Muscle of arm (tissue), 12 donors: ENCODE measurements around the gene KLHL33. TPM values are rescaled to one million over a fixed set of nuclear protein-coding genes. Genes with fewer than 3 reads are reported as not detected.
A peak's percentile ranks its signal among the peaks of the same experiment; 100 is the strongest.

ENCODE experiments used
- DNase-seq: peaks from one replicate; pipeline ENCODE4 v3.0.0-alpha.2; 2013
- polyA plus RNA-seq, 12 donors: library from polyadenylated mRNA; unstranded; fragments of 120-200 nt; gene quantifications; one replicate each; pipeline ENCODE4 v1.2.1, GENCODE V29; 2013; ENCODE audit not compliant: insufficient read length in 12 of 12

The KLHL33 gene
- polyA plus RNA-seq, 12 donors, result 0.67 to 3.1 (median 1.6) TPM; not detected in 1

GRCh38 chr14:20416223-20416622 lies 19.7 kb downstream of the KLHL33 start:
- no peak for DNase-seq

GRCh38 chr14:20415782-20416206 lies 20.2 kb downstream of the KLHL33 start:
- no peak for DNase-seq

- DNase-seq, result no peak
Measured at GRCh38 chr14:20413744-20414082, 22.3 kb downstream of the KLHL33 start.

DNA sequence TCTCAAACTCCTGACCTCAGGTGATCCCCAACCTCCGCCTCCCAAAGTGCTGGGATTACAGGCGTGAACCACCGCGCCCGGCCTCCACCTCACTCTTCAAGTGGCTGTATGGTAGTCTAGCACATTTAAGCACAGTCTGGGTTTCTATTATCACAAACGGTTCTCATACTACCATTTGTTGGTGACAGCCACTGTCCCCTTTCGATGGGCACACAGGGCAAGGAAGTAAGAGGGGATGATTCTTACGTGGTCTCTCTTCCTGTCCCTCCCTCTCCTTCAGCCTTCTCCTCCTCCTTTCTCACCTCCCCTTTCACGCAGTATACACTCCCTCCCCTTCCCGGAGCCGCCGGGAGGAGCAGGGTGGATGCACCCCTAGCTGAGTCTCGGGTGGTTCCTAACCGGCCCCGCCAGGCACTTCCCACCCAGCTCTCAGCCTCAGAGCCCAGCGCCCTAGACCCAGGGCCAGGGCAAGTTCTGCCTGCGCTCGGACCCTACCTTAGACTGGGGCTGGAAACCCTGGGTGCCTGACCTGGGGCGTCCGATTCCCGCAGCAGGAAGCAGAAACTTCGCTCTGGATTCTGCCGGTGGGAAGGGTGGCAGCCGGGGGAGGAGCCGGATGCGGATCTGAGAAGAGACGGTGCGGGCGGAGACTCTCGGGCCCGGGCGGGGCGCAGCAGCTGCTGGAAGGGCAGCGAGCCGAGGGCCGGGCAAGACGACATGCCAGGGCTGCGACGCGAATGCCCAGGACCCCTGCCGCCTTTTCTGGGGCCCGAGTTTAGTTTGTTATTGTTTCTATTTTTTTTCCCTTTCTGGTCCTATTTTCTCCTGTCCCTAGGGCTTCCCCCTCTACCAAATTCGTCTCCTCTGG lies 22.9 kb downstream of the KLHL33 start, which contains the start of gene TEP1:
Gene TEP1 (minus strand): TSS at position 626 of the 868 bp plus-strand sequence. CDS start 5,062 bp downstream, outside the sequence.
- peak; percentile 81 for DNase-seq

- no peak for DNase-seq
Measured at GRCh38 chr14:20412411-20412810, 23.6 kb downstream of the KLHL33 start.

- no peak for DNase-seq
Measured at GRCh38 chr14:20409226-20409625, 26.7 kb downstream of the KLHL33 start.

DNA sequence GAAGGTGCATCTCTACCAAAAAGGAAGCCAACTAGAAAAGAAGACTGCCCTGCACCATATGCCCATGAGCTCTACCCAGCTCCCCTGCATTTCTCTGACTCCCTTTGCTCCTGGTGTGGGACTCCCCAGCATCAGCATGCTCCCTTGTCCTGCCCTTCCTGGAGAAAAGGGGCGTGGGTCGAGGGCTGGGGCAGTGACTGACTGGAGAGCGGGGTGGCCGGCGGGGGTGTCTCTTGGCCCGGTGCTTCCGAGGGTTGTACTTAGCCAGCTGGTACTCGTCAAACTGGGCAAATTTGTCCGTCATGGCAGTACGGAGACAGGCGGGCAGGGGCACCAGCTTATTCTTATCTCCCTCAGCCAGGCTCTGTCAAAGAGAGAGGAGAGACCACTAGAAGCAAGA lies 32.4 kb downstream of the KLHL33 start:
- no peak for DNase-seq

DNA sequence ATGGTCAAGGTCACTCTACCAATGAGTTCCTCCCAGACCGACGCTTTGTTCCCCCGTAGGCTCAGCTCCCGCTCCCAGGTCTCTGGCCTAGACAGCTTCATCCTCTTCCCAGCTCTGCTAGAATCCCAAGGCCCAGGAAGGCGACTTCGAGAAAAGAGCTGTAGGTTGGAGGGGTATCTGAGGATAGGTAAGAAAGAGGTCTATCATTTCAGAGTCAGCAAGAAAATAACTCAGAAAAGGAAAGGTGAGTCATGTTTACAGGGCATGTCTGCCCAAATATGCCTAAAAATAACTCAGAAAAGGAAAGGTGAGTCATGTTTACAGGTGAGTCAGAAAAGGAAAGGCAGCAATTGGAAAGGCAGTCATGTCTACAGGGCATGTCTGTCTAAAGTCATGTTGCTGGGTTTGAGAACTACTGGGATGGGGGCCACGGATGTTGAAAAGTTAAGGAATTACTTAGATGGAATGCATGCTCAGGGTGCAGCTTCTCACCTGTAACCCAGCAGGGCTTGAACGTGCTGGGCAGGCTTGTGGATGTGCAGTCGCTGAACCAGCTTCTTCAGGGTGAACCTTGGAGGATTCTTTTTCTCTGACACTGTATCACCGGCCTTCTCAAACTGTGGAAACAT lies 34.9 kb downstream of the KLHL33 start:
- no peak for DNase-seq

DNA sequence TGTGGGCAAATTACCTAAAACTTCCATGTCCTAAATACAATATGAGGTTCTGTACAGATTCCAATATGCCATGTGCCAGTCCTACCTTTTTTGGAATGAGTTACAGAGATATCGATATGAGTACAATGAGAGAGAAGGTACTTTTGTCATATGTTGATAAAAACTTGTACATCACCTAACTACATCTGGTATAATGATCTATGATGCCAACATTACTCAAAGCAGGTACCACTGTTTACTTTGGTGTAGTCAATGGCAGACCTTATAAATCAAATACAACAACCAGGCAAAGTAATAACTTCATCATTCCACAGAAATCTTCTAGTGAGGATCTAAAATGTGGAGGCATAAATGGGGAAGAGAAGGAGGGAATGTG lies 35.4 kb downstream of the KLHL33 start:
- no peak for DNase-seq

DNA sequence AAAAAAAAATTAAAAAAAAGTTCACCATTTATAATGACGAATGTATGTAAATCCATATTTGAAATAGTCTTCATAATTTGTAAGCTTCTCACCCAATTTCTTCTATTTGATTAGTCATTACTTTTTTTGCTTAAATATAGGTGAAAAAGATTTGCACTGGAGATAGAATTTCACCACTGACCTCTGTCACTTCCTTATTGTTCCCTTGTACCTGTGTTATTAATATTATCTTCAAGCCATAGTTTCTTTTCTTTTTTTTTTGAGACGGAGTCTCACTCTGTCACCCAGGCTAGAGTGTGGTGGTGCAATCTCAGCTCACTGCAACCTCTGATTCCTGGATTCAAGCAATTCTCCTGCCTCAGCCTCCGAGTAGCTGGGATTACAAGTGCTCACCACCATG lies 38.5 kb downstream of the KLHL33 start:
- DNase-seq, result no peak

DNA sequence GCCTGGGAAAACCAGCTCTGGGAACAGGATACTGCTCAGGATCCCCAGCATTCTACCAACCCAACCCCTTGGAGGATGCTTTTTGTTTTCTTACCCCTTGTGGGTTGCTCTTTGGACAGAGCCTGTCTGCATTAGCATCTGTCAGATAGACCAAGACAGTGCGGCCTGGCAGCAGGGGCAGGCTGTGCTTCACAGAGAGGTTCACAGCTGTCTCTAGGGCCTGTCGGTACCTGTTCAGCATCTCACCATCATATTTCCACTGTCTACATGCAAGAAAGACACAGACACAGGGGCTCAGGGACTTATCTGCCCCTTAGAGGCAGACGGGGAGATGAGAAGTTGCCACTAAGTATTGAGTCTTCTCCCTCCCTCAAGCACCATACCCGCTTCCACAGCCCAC lies 44.5 kb downstream of the KLHL33 start:
- DNase-seq, result no peak

DNA sequence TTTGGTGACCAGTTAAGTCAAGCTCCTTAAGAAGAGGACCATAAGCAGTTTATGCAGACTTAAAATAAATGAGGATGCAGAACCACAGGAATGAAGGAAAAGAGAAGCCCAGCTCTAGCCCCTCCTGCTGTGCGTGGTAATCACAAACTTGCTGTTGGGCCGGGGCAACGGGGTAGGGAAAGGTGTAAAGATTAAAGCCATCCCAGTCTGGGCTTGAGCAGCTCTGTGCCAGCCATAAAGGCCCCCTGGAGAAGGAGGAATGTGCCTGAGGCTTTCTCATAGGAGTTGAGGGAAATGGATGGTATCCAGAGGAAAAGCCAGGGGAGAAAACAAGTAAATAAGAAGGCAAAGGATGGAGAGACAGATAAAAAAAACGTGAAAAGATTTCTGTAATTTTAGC lies 47.8 kb downstream of the KLHL33 start:
- no peak for DNase-seq

DNA sequence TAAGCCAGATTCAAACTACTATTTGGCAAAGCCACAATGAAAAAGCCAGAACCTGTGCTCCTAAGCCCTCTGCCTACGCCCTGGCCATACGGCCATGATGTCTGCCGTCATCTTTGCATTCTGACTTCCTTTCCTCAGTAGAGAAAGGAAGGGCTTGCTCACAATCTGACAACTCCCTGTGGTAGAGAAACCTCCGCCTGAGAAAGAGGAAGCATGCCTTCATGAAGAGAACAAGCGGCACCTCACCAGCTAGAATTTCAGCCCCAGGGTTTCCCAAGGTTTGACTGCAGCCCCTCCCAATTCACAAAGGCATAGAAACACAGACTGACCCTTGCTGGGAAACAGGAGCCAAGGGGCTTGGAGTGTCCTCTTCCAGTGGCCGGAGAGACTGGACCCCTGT lies 48.4 kb downstream of the KLHL33 start:
- DNase-seq, result no peak

DNA sequence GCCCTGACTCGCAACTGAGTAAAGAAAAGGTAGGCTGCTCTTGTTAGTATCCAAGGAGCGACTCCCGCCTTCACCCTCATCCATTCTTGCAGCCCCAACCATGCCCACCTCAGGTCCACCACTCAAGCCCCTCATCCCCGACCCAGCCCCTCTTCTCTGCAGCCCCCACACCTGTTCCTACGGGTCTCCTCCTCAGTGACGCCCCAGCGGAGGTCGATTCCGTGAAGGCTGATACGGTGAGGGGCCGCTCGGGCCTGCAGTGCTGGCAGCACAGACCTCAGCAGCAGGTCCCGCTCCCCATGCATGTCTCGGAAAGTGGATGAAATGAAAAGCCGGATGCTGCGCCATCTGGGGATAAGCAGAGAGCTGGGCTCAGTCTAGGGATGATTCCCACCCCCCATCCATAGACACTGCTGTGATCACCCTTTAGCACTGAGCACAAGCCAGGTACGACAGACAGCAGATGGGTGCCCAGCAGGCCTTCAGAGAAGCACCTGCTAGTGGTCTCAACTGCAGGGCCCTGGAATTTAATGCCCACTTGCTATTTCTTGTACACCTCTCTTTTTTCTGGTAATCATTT lies 49.6 kb downstream of the KLHL33 start:
- DNase-seq, result no peak

DNA sequence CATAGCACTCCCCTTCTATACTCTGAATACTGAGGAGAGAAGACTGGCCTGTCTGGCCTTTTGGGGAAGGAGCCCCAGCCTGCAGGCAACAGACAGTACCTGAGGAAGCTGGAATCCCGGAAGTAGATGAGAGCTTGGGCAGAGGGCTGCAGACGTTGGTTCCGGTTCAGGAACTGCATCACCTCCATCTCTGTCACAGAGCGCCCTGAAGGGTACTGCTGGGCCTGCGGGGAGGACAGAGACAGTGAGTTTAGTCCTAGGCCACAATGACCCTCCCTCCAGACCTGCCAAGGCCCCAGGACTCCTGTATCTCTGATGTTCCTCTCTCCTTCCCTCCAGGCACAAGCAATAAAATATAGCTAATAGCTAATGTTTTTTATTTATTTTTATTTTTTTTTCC lies 51.1 kb downstream of the KLHL33 start:
- DNase-seq, result no peak

DNA sequence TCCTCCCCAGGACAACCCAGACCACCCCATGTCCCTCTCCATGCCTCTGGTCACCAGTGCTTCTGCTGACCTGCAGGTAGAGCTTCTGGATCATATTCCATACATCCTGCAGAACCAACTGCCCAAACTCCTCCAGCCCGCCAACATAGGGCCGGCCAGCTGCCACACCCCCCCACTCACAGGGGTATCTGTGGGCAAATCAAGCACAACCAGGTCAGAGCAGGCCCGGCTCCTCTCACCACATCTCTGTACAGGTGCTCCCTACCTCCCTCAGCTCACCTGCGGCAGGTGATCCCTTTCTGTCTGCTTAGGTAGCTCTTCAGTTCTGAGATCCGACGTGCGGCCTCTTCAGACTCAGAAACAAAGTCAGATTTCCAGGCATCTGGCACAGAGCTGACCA lies 51.6 kb downstream of the KLHL33 start:
- no peak for DNase-seq

GRCh38 chr14:20383636-20384035 lies 52.3 kb downstream of the KLHL33 start:
- DNase-seq, result no peak

DNA sequence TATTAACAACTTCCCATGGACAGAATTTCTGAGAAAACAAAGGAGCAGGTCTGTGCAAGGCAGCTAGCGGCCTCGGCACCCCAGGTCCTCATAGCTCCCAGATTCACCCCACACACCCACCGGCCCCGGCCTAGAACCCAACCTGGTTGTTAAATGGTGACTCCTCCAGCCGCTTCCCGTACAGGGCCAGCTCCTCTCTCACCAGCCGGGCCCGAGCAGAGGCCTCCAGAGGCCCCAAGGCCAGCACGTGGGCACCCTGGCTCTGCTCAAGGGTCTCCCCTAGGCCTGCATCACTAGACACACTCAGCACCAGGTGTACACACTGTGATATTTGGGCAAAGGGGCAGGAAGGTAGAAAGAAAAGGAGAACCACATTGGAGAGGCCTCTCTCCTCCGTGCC lies 52.9 kb downstream of the KLHL33 start:
- DNase-seq, result no peak

GRCh38 chr14:20382526-20382925 lies 53.4 kb downstream of the KLHL33 start:
- DNase-seq, result no peak

DNA sequence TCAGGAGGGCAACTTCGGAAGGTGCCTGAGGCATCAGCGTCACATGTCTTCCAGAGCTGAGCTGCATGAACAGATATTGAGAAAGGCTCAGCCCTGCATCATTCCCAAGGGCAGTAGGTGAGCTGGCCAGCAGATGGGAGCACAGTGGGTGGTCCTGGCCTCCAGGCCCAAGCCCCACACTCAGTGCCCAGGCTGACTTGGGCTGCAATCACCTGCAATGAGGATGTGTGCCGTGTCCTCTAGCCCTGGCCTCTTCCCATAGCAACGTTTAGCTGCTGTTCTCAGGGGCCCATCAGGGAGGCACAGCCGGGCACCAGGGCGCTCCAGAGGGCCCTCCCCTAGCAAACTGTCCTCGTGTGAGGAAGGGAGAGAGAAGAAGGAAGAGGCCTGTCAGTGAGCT lies 54.6 kb downstream of the KLHL33 start:
- no peak for DNase-seq

- no peak for DNase-seq
Measured at GRCh38 chr14:20380681-20381080, 55.3 kb downstream of the KLHL33 start.

DNA sequence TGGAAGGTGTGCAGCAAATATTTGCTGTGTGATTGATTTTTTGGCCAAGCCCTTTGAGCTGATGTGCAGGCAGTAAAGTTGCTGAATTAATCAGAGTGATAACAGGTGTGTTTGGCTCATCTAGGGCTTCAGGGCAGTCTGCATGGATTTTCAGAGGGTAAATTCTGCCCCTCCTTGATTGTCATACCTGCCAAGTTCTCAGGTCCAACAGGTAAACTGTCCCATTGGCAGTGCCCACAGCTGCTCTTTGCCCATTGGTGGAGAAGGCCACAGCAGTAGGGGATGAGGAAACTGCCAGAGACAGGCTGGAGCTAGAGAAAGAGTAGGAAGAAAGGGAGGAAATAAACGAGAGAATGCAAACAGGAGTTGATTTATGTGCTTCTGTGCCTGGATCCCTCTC lies 56.2 kb downstream of the KLHL33 start:
- DNase-seq, result no peak

- DNase-seq, result no peak
Measured at GRCh38 chr14:20377171-20377570, 58.8 kb downstream of the KLHL33 start.
